OCI-LY7 (cell line): ENCODE data around the gene PRIM1. TPM values are rescaled to one million over a fixed set of nuclear protein-coding genes. Genes with fewer than 3 reads are reported as not detected.

Source experiments
- total RNA-seq, 2 experiments: library from RNA; depleted of rRNA in 1 of 2; stranded (reverse); fragments of >200 nt in 1 of 2; shearing (Covaris generic) in 1 of 2; gene quantifications; 2 replicates each; pipeline ENCODE4 v1.2.3, GENCODE V29; 2014 to 2022

PRIM1 gene
- total RNA-seq, 2 experiments from 2014 or later = 20.4 to 49.5 TPM

Other genes starting within 250 kb of the PRIM1 start
- 0.32 and 2.2 TPM in 2 replicates for gene RBMS2, start 230.5 kb downstream of the PRIM1 start, total RNA-seq (2014; rRNA removed; shearing (Covaris generic))
- 0.27 and 1.1 TPM in 2 replicates for gene RBMS2, start 230.5 kb downstream of the PRIM1 start, total RNA-seq (2022)
- gene BAZ2A, start 122.0 kb downstream of the PRIM1 start, total RNA-seq (2014; rRNA removed; shearing (Covaris generic)) = 37.5 and 40.6 TPM in 2 replicates
- gene BAZ2A, start 122.0 kb downstream of the PRIM1 start, total RNA-seq (2022) = 139 and 153 TPM in 2 replicates
- 348 and 385 TPM in 2 replicates for gene ATP5F1B, start 106.3 kb downstream of the PRIM1 start, total RNA-seq (2014; rRNA removed; shearing (Covaris generic))
- 732 and 737 TPM in 2 replicates for gene ATP5F1B, start 106.3 kb downstream of the PRIM1 start, total RNA-seq (2022)
- gene PTGES3, start 64.0 kb downstream of the PRIM1 start, total RNA-seq (2014; rRNA removed; shearing (Covaris generic)) = 77.3 and 91.2 TPM in 2 replicates
- gene PTGES3, start 64.0 kb downstream of the PRIM1 start, total RNA-seq (2022) = 231 and 269 TPM in 2 replicates
- gene NACA, start 27.0 kb downstream of the PRIM1 start, total RNA-seq (2014; rRNA removed; shearing (Covaris generic)) = 1,560 and 1,723 TPM in 2 replicates
- 879 and 892 TPM in 2 replicates for gene NACA, start 27.0 kb downstream of the PRIM1 start, total RNA-seq (2022)
- gene HSD17B6, start 11.0 kb upstream of the PRIM1 start, total RNA-seq (2014; rRNA removed; shearing (Covaris generic)) = 1.2 and 1.4 TPM in 2 replicates
- 6.0 and 6.6 TPM in 2 replicates for gene HSD17B6, start 11.0 kb upstream of the PRIM1 start, total RNA-seq (2022)
- gene SDR9C7, start 182.1 kb upstream of the PRIM1 start, total RNA-seq (2014; rRNA removed; shearing (Covaris generic)) = not detected in 2 replicates
- not detected in 2 replicates for gene SDR9C7, start 182.1 kb upstream of the PRIM1 start, total RNA-seq (2022)
- 0.06 and 0.15 TPM in 2 replicates for gene RDH16, start 205.3 kb upstream of the PRIM1 start, total RNA-seq (2014; rRNA removed; shearing (Covaris generic))
- 0.13 and 0.41 TPM in 2 replicates for gene RDH16, start 205.3 kb upstream of the PRIM1 start, total RNA-seq (2022)